Muscle of leg (tissue), 11 donors: ENCODE data around the gene ALDH5A1. TPM values are rescaled to one million over a fixed set of nuclear protein-coding genes. Genes with fewer than 3 reads are reported as not detected.

Source experiments
- DNase-seq: peaks from one replicate; pipeline ENCODE4 v3.0.0; 2013
- H3K27ac ChIP-seq: one replicate; pipeline ENCODE4 v1.5.1; 2013; ENCODE audit warnings: mild to moderate bottlenecking, low read length, control low read depth
- H3K27me3 ChIP-seq: one replicate; pipeline ENCODE4 v1.6.1; 2013; ENCODE audit warnings: low read length; ENCODE audit not compliant: control insufficient read depth, insufficient read depth
- H3K36me3 ChIP-seq: one replicate; pipeline ENCODE4 v1.6.1; 2013; ENCODE audit warnings: low read length; ENCODE audit not compliant: control insufficient read depth, insufficient read depth
- H3K4me1 ChIP-seq: one replicate; pipeline ENCODE4 v1.6.1; 2013; ENCODE audit warnings: low read length; ENCODE audit not compliant: control insufficient read depth, insufficient read depth
- H3K4me3 ChIP-seq: one replicate; pipeline ENCODE4 v1.5.1; 2013; ENCODE audit warnings: low read length, control low read depth
- H3K9me3 ChIP-seq: replicated peaks from 2 replicates; pipeline ENCODE4 v1.6.1; 2013; ENCODE audit warnings: low read depth, low read length; ENCODE audit not compliant: control insufficient read depth
- WGBS: methylation state at CpG from one replicate; pipeline ENCODE4 v1.1.5; 2013; ENCODE audit warnings: missing lambda C conversion rate; ENCODE audit not compliant: insufficient coverage; 5-methylcytosine and 5-hydroxymethylcytosine counted together
- polyA plus RNA-seq, 8 donors: library from polyadenylated mRNA; unstranded; fragments of 120-200 nt; gene quantifications; one replicate each; pipeline versions ENCODE4 v1.2.1 to v1.2.3, GENCODE V29; 2013; ENCODE audit warnings: inconsistent platforms in 1 of 8, low replicate concordance in 1 of 8; ENCODE audit not compliant: insufficient read length in 8 of 8, insufficient read depth in 1 of 8
- total RNA-seq: library from RNA; stranded (reverse); fragments of 120-200 nt; gene quantifications from one replicate; pipeline ENCODE4 v1.2.4, GENCODE V29; 2013

Gene ALDH5A1
- total and polyA plus RNA-seq, 9 donors, result 5.9 to 9.4 (median 8.2) TPM

DNA sequence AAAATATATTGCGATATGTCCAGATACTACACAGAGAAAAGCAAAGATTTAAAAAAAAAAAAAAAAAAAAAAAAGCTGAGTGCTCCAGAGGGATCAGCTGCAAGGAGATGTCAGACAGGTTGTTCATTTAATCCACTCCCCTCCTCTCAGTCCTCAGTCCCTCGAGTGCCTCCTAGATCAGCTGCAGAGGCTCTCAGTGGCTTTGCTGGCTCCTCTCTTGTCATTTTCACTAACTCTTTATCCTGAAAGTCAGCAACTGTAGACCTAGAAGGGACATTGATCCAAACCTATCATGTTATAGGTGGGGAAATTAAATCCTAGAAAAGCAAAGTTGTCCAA, 89.6 kb downstream of the ALDH5A1 start:
- no peaks in the 10 kb centered on the region for H3K36me3 ChIP-seq
- 33% methylated on average over 1 of the region's 2 CpGs for WGBS
- no peak overlapping the region for H3K4me3 ChIP-seq
- no peaks in the 10 kb centered on the region for H3K9me3 ChIP-seq
- no peak for DNase-seq
- no peaks in the 10 kb centered on the region for H3K27me3 ChIP-seq
- H3K27ac ChIP-seq, result no peak overlapping the region
- H3K4me1 ChIP-seq, result no peaks in the 10 kb centered on the region

Other genes with a start within 250 kb of the ALDH5A1 start
- 0.04 TPM for gene DCDC2, start 136.9 kb upstream of the ALDH5A1 start, total RNA-seq
- under 1 TPM; 0.04 to 0.60 (median 0.19) TPM for gene DCDC2, start 136.9 kb upstream of the ALDH5A1 start, polyA plus RNA-seq
- 17.3 TPM for gene MRS2, start 92.0 kb upstream of the ALDH5A1 start, total RNA-seq
- gene MRS2, start 92.0 kb upstream of the ALDH5A1 start, polyA plus RNA-seq, result 10 to 100 TPM; 17.7 to 23.6 (median 19.2) TPM
- 2.7 TPM for gene GPLD1, start 5.4 kb upstream of the ALDH5A1 start, total RNA-seq
- gene GPLD1, start 5.4 kb upstream of the ALDH5A1 start, polyA plus RNA-seq, result 1 to 10 TPM; 1.6 to 2.4 (median 2.0) TPM
- 0.04 TPM for gene KIAA0319, start 151.2 kb downstream of the ALDH5A1 start, total RNA-seq
- gene KIAA0319, start 151.2 kb downstream of the ALDH5A1 start, polyA plus RNA-seq, result under 1 TPM; 0.05 to 0.17 (median 0.06) TPM
- 16.0 TPM for gene TDP2, start 171.9 kb downstream of the ALDH5A1 start, total RNA-seq
- gene TDP2, start 171.9 kb downstream of the ALDH5A1 start, polyA plus RNA-seq, result 10 to 100 TPM; 23.0 to 33.0 (median 26.8) TPM
- 21.0 TPM for gene ACOT13, start 172.1 kb downstream of the ALDH5A1 start, total RNA-seq
- 10 to 100 TPM; 13.6 to 17.6 (median 15.2) TPM for gene ACOT13, start 172.1 kb downstream of the ALDH5A1 start, polyA plus RNA-seq
- 67.6 TPM for gene C6orf62, start 224.2 kb downstream of the ALDH5A1 start, total RNA-seq
- gene C6orf62, start 224.2 kb downstream of the ALDH5A1 start, polyA plus RNA-seq, result 10 to 100 TPM; 65.9 to 94.5 (median 88.8) TPM